HT-29 (cell line): Measurements from ENCODE around the gene FHL5. TPM values are rescaled to one million over a fixed set of nuclear protein-coding genes. Genes with fewer than 3 reads are reported as not detected.
"Not testable (repeated sequence)": the region's sequence is repeated elsewhere in the genome, so short reads cannot be mapped to it uniquely, and the experiment has no call there.

Experiments used
- DNase-seq: peaks from one replicate; pipeline ENCODE4 v3.0.0-alpha.2; 2015; ENCODE audit warnings: low spot score
- total RNA-seq: library from RNA; depleted of rRNA; stranded (reverse); fragments of >200 nt; shearing (Covaris generic); gene quantifications from 2 replicates; pipeline ENCODE4 v1.2.3, GENCODE V29; 2014; rRNA removed

FHL5 gene
- not detected in 2 replicates for total RNA-seq

GRCh38 chr6:96562886-96563285 lies at the start of gene FHL5:
Gene FHL5, plus strand, starts transcription at chr6:96563128. Its CDS starts 40,486 bp downstream, at chr6:96603614.
- DNase-seq, result no peak

- DNase-seq, result peak; percentile 83
These were observed 42.5 kb upstream of the FHL5 start for GRCh38 chr6:96520171-96521115.

GRCh38 chr6:96521306-96521643 lies 41.7 kb upstream of the FHL5 start:
- DNase-seq, result no peak

- DNase-seq, result peak; percentile 94
These were observed 41.1 kb upstream of the FHL5 start, which contains the start of gene UFL1 for GRCh38 chr6:96521644-96522464. Gene UFL1, plus strand, starts transcription at chr6:96521806. Its CDS starts 68 bp downstream, at chr6:96521874.

GRCh38 chr6:96522465-96523009 lies 40.4 kb upstream of the FHL5 start:
- peak; percentile 5 for DNase-seq

GRCh38 chr6:96528193-96528592 lies 34.7 kb upstream of the FHL5 start:
- DNase-seq, result no peak

- DNase-seq, result no peak
These were observed 30.5 kb upstream of the FHL5 start for GRCh38 chr6:96532399-96532798.

GRCh38 chr6:96537726-96538125 lies 25.2 kb upstream of the FHL5 start:
- no peak for DNase-seq

GRCh38 chr6:96542702-96543101 lies 20.2 kb upstream of the FHL5 start:
- DNase-seq, result no peak

- no peak for DNase-seq
These were observed 17.0 kb upstream of the FHL5 start for GRCh38 chr6:96545882-96546281.

- DNase-seq, result no peak
These were observed 15.3 kb upstream of the FHL5 start for GRCh38 chr6:96547654-96548053.

- no peak for DNase-seq
These were observed 8.4 kb upstream of the FHL5 start for GRCh38 chr6:96554558-96554957.

GRCh38 chr6:96559740-96560139 lies 3.2 kb upstream of the FHL5 start:
- not testable (repeated sequence) for DNase-seq

GRCh38 chr6:96563853-96564252 lies 925 bp downstream of the FHL5 start:
- DNase-seq, result no peak

- no peak for DNase-seq
These were observed 7.1 kb downstream of the FHL5 start for GRCh38 chr6:96570053-96570452.

GRCh38 chr6:96571551-96571950 lies 8.6 kb downstream of the FHL5 start:
- DNase-seq, result no peak

GRCh38 chr6:96575359-96575758 lies 12.4 kb downstream of the FHL5 start:
- no peak for DNase-seq

- DNase-seq, result no peak
These were observed 13.3 kb downstream of the FHL5 start for GRCh38 chr6:96576221-96576620.

- DNase-seq, result no peak
These were observed 19.1 kb downstream of the FHL5 start for GRCh38 chr6:96582021-96582420.

- no peak for DNase-seq
These were observed 19.5 kb downstream of the FHL5 start for GRCh38 chr6:96582436-96582835.

- DNase-seq, result no peak
These were observed 41.5 kb downstream of the FHL5 start for GRCh38 chr6:96604420-96604819.

GRCh38 chr6:96608074-96608473 lies 45.1 kb downstream of the FHL5 start:
- no peak for DNase-seq
